Heart right ventricle (tissue), 16 donors: Measurements from ENCODE around the gene CAPN3. TPM values are rescaled to one million over a fixed set of nuclear protein-coding genes. Genes with fewer than 3 reads are reported as not detected.
A peak's percentile ranks its signal among the peaks of the same experiment; 100 is the strongest.

ENCODE experiments used
- ATAC-seq, 8 donors: fragments of 200-7000 bp; cut with Tn5 transposase; one replicate each; pipeline ENCODE4 v1.9.1; 2020; ENCODE audit warnings: mild to moderate bottlenecking in 8 of 8, moderate library complexity in 8 of 8, moderate number of reproducible peaks in 1 of 8
- DNase-seq, 2 donors: peaks; one replicate each; pipeline ENCODE4 v3.0.0-alpha.2; 2020
- H3K27ac ChIP-seq, 10 donors: fragments of 200-600 bp; sonication (generic) in 2 of 10; one replicate each; pipeline versions ENCODE4 v1.5.0 to v1.8.0; 2020 to 2022; ENCODE audit warnings: mild to moderate bottlenecking in 3 of 10
- H3K27me3 ChIP-seq, 7 donors: fragments of 200-600 bp; one replicate each; pipeline ENCODE4 v1.8.0; 2021 to 2022; ENCODE audit warnings: mild to moderate bottlenecking in 2 of 7
- H3K36me3 ChIP-seq, 9 donors: fragments of 200-600 bp; sonication (generic) in 1 of 9; one replicate each; pipeline versions ENCODE4 v1.5.0 to v1.8.0; 2020 to 2022; ENCODE audit warnings: mild to moderate bottlenecking in 2 of 9
- H3K4me1 ChIP-seq, 9 donors: fragments of 200-600 bp; sonication (generic) in 1 of 9; one replicate each; pipeline versions ENCODE4 v1.5.0 to v1.8.0; 2020 to 2022; ENCODE audit warnings: mild to moderate bottlenecking in 4 of 9
- H3K4me3 ChIP-seq, 10 donors: fragments of 200-600 bp; sonication (generic) in 2 of 10; one replicate each; pipeline versions ENCODE4 v1.5.0 to v1.8.0; 2020 to 2022; ENCODE audit warnings: mild to moderate bottlenecking in 7 of 10, moderate library complexity in 2 of 10
- H3K9me3 ChIP-seq, 11 donors: fragments of 200-600 bp in 10 of 11; sonication (generic) in 2 of 11; one replicate each; pipeline versions ENCODE4 v1.5.0 to v1.8.0; 2013 to 2022; ENCODE audit warnings: mild to moderate bottlenecking in 2 of 11, control low read depth in 1 of 11, moderate library complexity in 1 of 11
- WGBS, 2 donors: extraction: QIAGEN DNeasy Blood & Tissue Kit; methylation state at CpG; one replicate each; pipeline ENCODE4 v1.1.7; 2013; ENCODE audit warnings: inconsistent platforms in 1 of 2; 5-methylcytosine and 5-hydroxymethylcytosine counted together
- intact Hi-C, 10 donors: fragments of 100-400 bp; cut with DNase I; formaldehyde crosslinking; loops; one replicate each; pipeline versions ENCODE4 v1.11.1 to v1.14.2; 2022
- polyA plus RNA-seq, 2 donors: library from polyadenylated mRNA; stranded (reverse); fragments of 200-250 nt; gene quantifications; one replicate each; pipeline ENCODE4 v1.2.3, GENCODE V29; 2013
- total RNA-seq, 10 donors: library from RNA; stranded (reverse); fragmentation: NEBNext Ultra II Directional in 3 of 10; extraction: Animal tissue kit (Norgen Biotek cat#: 25700) in 3 of 10; gene quantifications; one replicate each; pipeline versions ENCODE4 v1.2.1 to v1.2.4, GENCODE V29; 2021 to 2023
- TF ChIP-seq, protein P1 (sequence below), 9 donors: fragments of 200-600 bp; sonication (generic) in 2 of 9; IDR thresholded peaks; one replicate each; pipeline versions ENCODE4 v1.5.0 to v1.8.0; 2021 to 2022; ENCODE audit warnings: antibody characterized with exemption in 9 of 9, mild to moderate bottlenecking in 5 of 9, moderate library complexity in 1 of 9
- donor health status: Arrhythmogenic right ventricular cardiomyopathy.
- donor health status: ischemic (EF 13 %, LVEDD 7.1; RV severe dilation, severe dysfunction).
- donor health status: healthy with polysubstance abuse.
- donor health status: DM: no; HTN: yes; CAD: no.
- donor health status: DM: no; HTN: no; CAD: no.
- donor health status: ischemic (EF 25% LVEDD 6.9; RV normal size, moderate dysfunction).
- donor health status: ischemic (EF 25% LVEDD 5.7; RV mildly dilated, moderate dysfunction).
- donor health status: healthy.
- donor health status: DM: yes; HTN: yes; CAD: no.
- donor health status: Ischemic cardiomyopathy.
- donor health status: ischemic (EF 35%, LVEDD 5.7; RV mildly dilated, moderate dysfunction).
- donor health status: nonischemic (EF 11% LVEDD 7.7; RV severe dilation, severe dysfunction).
- donor health status: DM: yes; HTN: yes; CAD: no.
- donor health status: PGD.
- donor health status: ischemic (EF 29% LVEDD 5.4; RV normal size, mild dysfunction).
- donor health status: nonischemic (EF 23%, LVEDD 6.1; RV moderate dilation, normal function).

Gene CAPN3
- total and polyA plus RNA-seq, 12 donors: 2.6 to 33.9 (median 5.7) TPM

GRCh38 chr15:42457445-42458442, 98.4 kb downstream of the CAPN3 start:
- peak; percentile 90 to 95 (median 94) for ATAC-seq
- WGBS, 2 donors: 18 to 24% methylated on average over 8 of the region's 8 CpGs

GRCh38 chr15:42461261-42461660, 102.0 kb downstream of the CAPN3 start:
- WGBS, 2 donors: 39 to 53% methylated on average over 3 of the region's 3 CpGs
- Histone ChIP-seq H3K4me3 (no peak overlapping the region), H3K36me3 (peaks cover 0 to 51% (median 5%) of the 10 kb centered on the region in 9 donors), H3K9me3 (no peaks in the 10 kb centered on the region), H3K27ac (peak overlapping the region in 7 of 10 donors; percentile 6 to 64 (median 48)), H3K4me1 (peaks cover 0 to 46% (median 33%) of the 10 kb centered on the region in 9 donors), H3K27me3 (no peaks in the 10 kb centered on the region)
- ATAC-seq: no peak
- no peak for DNase-seq
- TF ChIP-seq, protein P1, sequence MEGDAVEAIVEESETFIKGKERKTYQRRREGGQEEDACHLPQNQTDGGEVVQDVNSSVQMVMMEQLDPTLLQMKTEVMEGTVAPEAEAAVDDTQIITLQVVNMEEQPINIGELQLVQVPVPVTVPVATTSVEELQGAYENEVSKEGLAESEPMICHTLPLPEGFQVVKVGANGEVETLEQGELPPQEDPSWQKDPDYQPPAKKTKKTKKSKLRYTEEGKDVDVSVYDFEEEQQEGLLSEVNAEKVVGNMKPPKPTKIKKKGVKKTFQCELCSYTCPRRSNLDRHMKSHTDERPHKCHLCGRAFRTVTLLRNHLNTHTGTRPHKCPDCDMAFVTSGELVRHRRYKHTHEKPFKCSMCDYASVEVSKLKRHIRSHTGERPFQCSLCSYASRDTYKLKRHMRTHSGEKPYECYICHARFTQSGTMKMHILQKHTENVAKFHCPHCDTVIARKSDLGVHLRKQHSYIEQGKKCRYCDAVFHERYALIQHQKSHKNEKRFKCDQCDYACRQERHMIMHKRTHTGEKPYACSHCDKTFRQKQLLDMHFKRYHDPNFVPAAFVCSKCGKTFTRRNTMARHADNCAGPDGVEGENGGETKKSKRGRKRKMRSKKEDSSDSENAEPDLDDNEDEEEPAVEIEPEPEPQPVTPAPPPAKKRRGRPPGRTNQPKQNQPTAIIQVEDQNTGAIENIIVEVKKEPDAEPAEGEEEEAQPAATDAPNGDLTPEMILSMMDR (IDR thresholded peaks at IDR 0.05): no peak
- intact Hi-C loops: loop anchor here in 1 of 10 donors (10.0 kb wide), 1 partner anchor 76 kb away; no protein-coding TSS in a partner anchor

More at GRCh38 chr15:42457445-42458442, 98.4 kb downstream of the CAPN3 start:
- Histone ChIP-seq H3K9me3 (no peaks in the 10 kb centered on the region), H3K27ac (peak overlapping the region; percentile 59 to 93 (median 85)), H3K4me3 (peak overlapping the region in 9 of 10 donors; percentile 23 to 56 (median 49)), H3K4me1 (peaks cover 0 to 62% (median 33%) of the 10 kb centered on the region in 9 donors), H3K27me3 (no peaks in the 10 kb centered on the region), H3K36me3 (peaks cover 0 to 36% (median 0%) of the 10 kb centered on the region in 9 donors)
- intact Hi-C loops: loop anchor here in 4 of 10 donors (5.0 to 10.0 kb wide), 2 partner anchors 183 to 185 kb away; partner anchors contain the start of genes GANC (in 4 of the 4) and TMEM87A (in 4 of the 4)
- DNase-seq: peak; percentile 50 to 89
- TF ChIP-seq, protein P1 (IDR thresholded peaks at IDR 0.05): no peak

Other genes with a start within 250 kb of the CAPN3 start
- 10 to 100 TPM in 1 of 10 donors, 1 to 10 TPM in 7, under 1 TPM in 2; 0.38 to 13.8 (median 1.7) TPM for gene PLA2G4F, start 202.9 kb upstream of the CAPN3 start, total RNA-seq
- 1 to 10 TPM in 1 of 2 donors, under 1 TPM in 1; 0.03 to 5.5 TPM for gene PLA2G4F, start 202.9 kb upstream of the CAPN3 start, polyA plus RNA-seq
- 10 to 100 TPM; 34.8 to 55.0 (median 49.2) TPM for gene VPS39, start 151.2 kb upstream of the CAPN3 start, total RNA-seq
- 10 to 100 TPM; 24.9 to 33.9 TPM for gene VPS39, start 151.2 kb upstream of the CAPN3 start, polyA plus RNA-seq
- gene GANC, start 86.3 kb upstream of the CAPN3 start, total RNA-seq: 10 to 100 TPM; 15.4 to 25.8 (median 18.9) TPM
- gene GANC, start 86.3 kb upstream of the CAPN3 start, polyA plus RNA-seq: 1 to 10 TPM; 5.3 to 7.9 TPM
- 10 to 100 TPM; 17.5 to 25.9 (median 21.3) TPM for gene TMEM87A, start 86.1 kb upstream of the CAPN3 start, total RNA-seq
- 10 to 100 TPM; 10.3 to 15.4 TPM for gene TMEM87A, start 86.1 kb upstream of the CAPN3 start, polyA plus RNA-seq
- 100 to 1,000 TPM; 390 to 945 (median 812) TPM for gene ZNF106, start 131.6 kb downstream of the CAPN3 start, total RNA-seq
- 10 to 100 TPM; 52.6 to 67.2 TPM for gene ZNF106, start 131.6 kb downstream of the CAPN3 start, polyA plus RNA-seq
- gene SNAP23, start 136.1 kb downstream of the CAPN3 start, total RNA-seq: 10 to 100 TPM; 26.7 to 64.8 (median 46.6) TPM
- 10 to 100 TPM; 24.8 to 87.9 TPM for gene SNAP23, start 136.1 kb downstream of the CAPN3 start, polyA plus RNA-seq
- 10 to 100 TPM; 12.1 to 24.6 (median 16.6) TPM for gene LRRC57, start 189.3 kb downstream of the CAPN3 start, total RNA-seq
- gene LRRC57, start 189.3 kb downstream of the CAPN3 start, polyA plus RNA-seq: 1 to 10 TPM; 3.7 to 6.9 TPM
- 10 to 100 TPM in 8 of 10 donors, 1 to 10 TPM in 2; 8.5 to 17.0 (median 11.9) TPM for gene HAUS2, start 189.3 kb downstream of the CAPN3 start, total RNA-seq
- 1 to 10 TPM; 5.5 to 9.1 TPM for gene HAUS2, start 189.3 kb downstream of the CAPN3 start, polyA plus RNA-seq
- gene STARD9, start 216.1 kb downstream of the CAPN3 start, total RNA-seq: 1 to 10 TPM; 2.7 to 9.6 (median 6.1) TPM
- 10 to 100 TPM in 1 of 2 donors, 1 to 10 TPM in 1; 2.3 to 15.7 TPM for gene STARD9, start 216.1 kb downstream of the CAPN3 start, polyA plus RNA-seq